ENCODE results near the gene AP5M1.
"Not testable (repeated sequence)": the region's sequence is repeated elsewhere in the genome, so short reads cannot be mapped to it uniquely, and the experiment has no call there.

The AP5M1 gene

GRCh38 chr14:57291692-57292647 is 23.2 kb downstream of the AP5M1 start:
- no peak for DNase-seq

GRCh38 chr14:57293866-57294837 is 25.4 kb downstream of the AP5M1 start:
- DNase-seq = no peak

- no peak for DNase-seq
Observed at GRCh38 chr14:57295239-57295638, 26.5 kb downstream of the AP5M1 start.

GRCh38 chr14:57297852-57298251 is 29.1 kb downstream of the AP5M1 start:
- DNase-seq = no peak

GRCh38 chr14:57299511-57299910 is 30.7 kb downstream of the AP5M1 start:
- DNase-seq = no peak

GRCh38 chr14:57302883-57303282 is 34.1 kb downstream of the AP5M1 start:
- DNase-seq = no peak

GRCh38 chr14:57314396-57315089 is 45.8 kb downstream of the AP5M1 start:
- no peak for DNase-seq

GRCh38 chr14:57317248-57317833 is 48.6 kb downstream of the AP5M1 start:
- DNase-seq = peak; percentile 58

GRCh38 chr14:57319636-57320192 is 50.9 kb downstream of the AP5M1 start:
- no peak for DNase-seq

GRCh38 chr14:57323721-57324120 is 55.0 kb downstream of the AP5M1 start:
- no peak for DNase-seq

- no peak for DNase-seq
Observed at GRCh38 chr14:57326253-57326652, 57.5 kb downstream of the AP5M1 start.

- no peak for DNase-seq
Observed at GRCh38 chr14:57329833-57330232, 61.1 kb downstream of the AP5M1 start.

GRCh38 chr14:57332475-57332874 is 63.7 kb downstream of the AP5M1 start:
- not testable (repeated sequence) for DNase-seq

GRCh38 chr14:57333726-57334125 is 65.0 kb downstream of the AP5M1 start:
- not testable (repeated sequence) for DNase-seq

GRCh38 chr14:57343545-57344297 is 75.0 kb downstream of the AP5M1 start:
- not testable (repeated sequence) for DNase-seq

- no peak for DNase-seq
Observed at GRCh38 chr14:57345106-57345505, 76.3 kb downstream of the AP5M1 start.

- no peak for DNase-seq
Observed at GRCh38 chr14:57346741-57347140, 78.0 kb downstream of the AP5M1 start.
